Thyroid gland (tissue), 4 donors: ENCODE data around the gene LOXL1. TPM values are rescaled to one million over a fixed set of nuclear protein-coding genes. Genes with fewer than 3 reads are reported as not detected.

Experiments used
- DNase-seq, 2 donors: peaks; one replicate each; pipeline ENCODE4 v3.0.0-alpha.2; 2019
- H3K27ac ChIP-seq, 3 donors: fragments of 200-600 bp; sonication (generic); 1 replicate in 2 of 3; 2 replicates in 1 of 3; pipeline ENCODE4 v1.5.1; 2016 to 2019; ENCODE audit warnings: mild to moderate bottlenecking in 1 of 3, moderate library complexity in 1 of 3
- H3K27me3 ChIP-seq: fragments of 200-600 bp; sonication (generic); one replicate; pipeline ENCODE4 v1.5.1; 2019
- H3K36me3 ChIP-seq, 2 donors: fragments of 200-600 bp; sonication (generic); one replicate each; pipeline ENCODE4 v1.5.1; 2016 to 2019
- H3K4me1 ChIP-seq, 2 donors: fragments of 200-600 bp; sonication (generic); one replicate each; pipeline ENCODE4 v1.5.1; 2017 to 2019
- H3K4me3 ChIP-seq, 3 donors: fragments of 200-600 bp; sonication (generic); replicated peaks in 1 of 3; 1 replicate in 2 of 3; 2 replicates in 1 of 3; pipeline ENCODE4 v1.5.1; 2016; ENCODE audit warnings: mild to moderate bottlenecking in 1 of 3
- H3K9me3 ChIP-seq: fragments of 200-600 bp; sonication (generic); one replicate; pipeline ENCODE4 v1.5.1; 2017
- CTCF ChIP-seq, 6 experiments: fragments of 200-600 bp in 3 of 6; fragments of 450-650 bp in 3 of 6; sonication (generic) in 3 of 6; IDR thresholded peaks; one replicate each; pipeline ENCODE4 v1.5.1; 2016 to 2019; ENCODE audit warnings: antibody characterized with exemption in 6 of 6, mild to moderate bottlenecking in 2 of 6, inconsistent platforms in 1 of 6, moderate library complexity in 1 of 6
- POLR2A ChIP-seq, 2 donors: fragments of 450-650 bp; IDR thresholded peaks; one replicate each; pipeline ENCODE4 v1.6.1; 2017; ENCODE audit warnings: antibody characterized with exemption in 2 of 2, mild to moderate bottlenecking in 2 of 2, moderate library complexity in 1 of 2
- WGBS, 2 donors: methylation state at CpG; one replicate each; pipeline ENCODE4 v1.1.5; 2017; 5-methylcytosine and 5-hydroxymethylcytosine counted together
- intact Hi-C: fragments of 100-400 bp; cut with DNase I; formaldehyde crosslinking; loops from one replicate; pipeline ENCODE4 v1.15.1; 2023
- total RNA-seq, 4 donors: library from RNA; depleted of rRNA; stranded (reverse); fragments of >200 nt; gene quantifications; one replicate each; pipeline ENCODE4 v1.2.3, GENCODE V29; 2016

LOXL1 gene
- total RNA-seq, 4 donors from 2014 or later: 9.9 to 15.2 (median 12.0) TPM

- H3K36me3 ChIP-seq: no peaks in the 10 kb centered on the region
- no peak overlapping the region for H3K4me3 ChIP-seq
- TF ChIP-seq POLR2A (IDR thresholded peaks at IDR 0.05) (no peak), CTCF (IDR thresholded peaks at IDR 0.05) (no peak)
- no peak overlapping the region for H3K27ac ChIP-seq
- no peaks in the 10 kb centered on the region for H3K9me3 ChIP-seq
- intact Hi-C loops: no loop called here
- DNase-seq: no peak
- 76 to 81% methylated on average over 10 of the region's 10 CpGs for WGBS, 2 donors
- H3K27me3 ChIP-seq: no peaks in the 10 kb centered on the region
- H3K4me1 ChIP-seq: no peaks in the 10 kb centered on the region
Observed at GRCh38 chr15:73888224-73889041, 37.8 kb upstream of the LOXL1 start.

DNA sequence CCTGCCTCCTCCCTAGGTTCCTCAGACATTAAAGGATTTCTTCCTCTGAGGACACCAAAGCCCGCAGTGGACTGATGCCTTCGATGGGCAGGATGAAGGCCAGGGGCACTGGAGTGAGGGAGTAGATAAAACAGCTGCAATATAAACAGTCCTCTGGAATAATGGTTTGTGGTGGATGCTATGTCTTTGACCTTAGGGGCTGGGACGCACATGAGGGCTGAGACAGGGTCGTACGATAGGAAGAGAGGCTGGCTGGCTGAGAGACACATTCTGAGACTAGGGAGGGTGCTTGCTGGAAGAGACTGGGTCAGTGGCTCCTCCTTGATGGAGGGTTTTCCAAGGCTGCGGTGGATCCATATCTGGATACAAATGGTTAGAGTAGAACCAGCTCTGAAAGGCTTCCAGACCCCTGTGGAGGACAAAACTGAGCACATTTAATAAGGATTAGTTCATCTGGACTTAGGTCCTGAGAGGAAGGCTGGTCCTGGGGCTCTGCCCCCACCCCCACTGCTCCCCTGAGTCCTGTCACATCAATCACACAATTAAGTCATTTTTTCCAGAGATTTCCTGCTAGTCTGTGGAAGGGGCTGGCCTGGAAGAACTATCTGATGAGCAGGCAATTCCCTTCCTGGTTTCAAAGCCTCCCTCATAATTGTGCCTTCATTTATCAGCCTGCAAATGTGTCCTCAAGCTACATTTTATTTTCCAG, 37.1 kb upstream of the LOXL1 start:
- H3K27ac ChIP-seq: no peak overlapping the region
- no peaks in the 10 kb centered on the region for H3K9me3 ChIP-seq
- no peaks in the 10 kb centered on the region for H3K36me3 ChIP-seq
- no peak for DNase-seq
- TF ChIP-seq CTCF (IDR thresholded peaks at IDR 0.05): no peak
- no peak for TF ChIP-seq POLR2A (IDR thresholded peaks at IDR 0.05)
- H3K27me3 ChIP-seq: no peaks in the 10 kb centered on the region
- H3K4me1 ChIP-seq: no peaks in the 10 kb centered on the region
- no peak overlapping the region for H3K4me3 ChIP-seq
- intact Hi-C loops: no loop called here
- WGBS, 2 donors: 83 to 85% methylated on average over 6 of the region's 6 CpGs

DNA sequence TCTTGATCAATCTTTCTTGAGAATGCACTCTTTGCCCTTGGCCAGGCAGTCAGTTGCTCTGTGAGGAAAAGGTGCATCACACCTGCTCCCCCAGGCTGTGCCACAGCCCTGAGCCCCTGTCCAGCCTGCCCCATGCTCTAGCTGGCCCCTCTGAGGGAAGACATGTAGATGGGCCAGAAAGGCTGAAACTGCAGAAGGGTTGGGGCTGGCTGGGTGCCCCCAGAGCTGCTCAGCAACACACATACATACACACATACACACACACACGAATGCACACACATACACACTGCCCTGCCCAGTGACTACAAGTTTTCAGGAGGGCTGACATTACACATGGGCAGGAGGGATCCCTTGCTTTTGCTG, 36.5 kb upstream of the LOXL1 start:
- no peak overlapping the region for H3K4me3 ChIP-seq
- DNase-seq: no peak
- no peaks in the 10 kb centered on the region for H3K36me3 ChIP-seq
- no peak for TF ChIP-seq POLR2A (IDR thresholded peaks at IDR 0.05)
- TF ChIP-seq CTCF (IDR thresholded peaks at IDR 0.05): no peak
- H3K27me3 ChIP-seq: no peaks in the 10 kb centered on the region
- intact Hi-C loops: no loop called here
- 40 to 100% methylated on average over 1 of the region's 1 CpG for WGBS, 2 donors
- H3K9me3 ChIP-seq: no peaks in the 10 kb centered on the region
- H3K27ac ChIP-seq: no peak overlapping the region
- H3K4me1 ChIP-seq: no peaks in the 10 kb centered on the region

GRCh38 chr15:73891328-73892315, 34.6 kb upstream of the LOXL1 start:
- TF ChIP-seq POLR2A (IDR thresholded peaks at IDR 0.05) (no peak), CTCF (IDR thresholded peaks at IDR 0.05) (no peak)
- no peak for DNase-seq
- Histone ChIP-seq H3K27ac (no peak overlapping the region), H3K9me3 (no peaks in the 10 kb centered on the region), H3K4me1 (no peaks in the 10 kb centered on the region), H3K36me3 (no peaks in the 10 kb centered on the region), H3K27me3 (no peaks in the 10 kb centered on the region), H3K4me3 (no peak overlapping the region)
- intact Hi-C loops: no loop called here
- WGBS, 2 donors: 80 to 83% methylated on average over 8 to 9 of the region's 11 CpGs
